Kidney epithelial cell (primary cell): ENCODE results near the gene CREB3L4. TPM values are rescaled to one million over a fixed set of nuclear protein-coding genes. Genes with fewer than 3 reads are reported as not detected.

Experiments used
- DNase-seq: peaks from one replicate; pipeline ENCODE4 v3.0.0-alpha.2; 2010; ENCODE audit warnings: low read depth
- H3K27me3 ChIP-seq: 2 replicates; pipeline ENCODE4 v1.6.0; 2011; ENCODE audit warnings: low read length; ENCODE audit not compliant: control insufficient read depth, insufficient read depth
- H3K36me3 ChIP-seq: 2 replicates; pipeline ENCODE4 v1.5.1; 2011; ENCODE audit warnings: low read length; ENCODE audit not compliant: control insufficient read depth, insufficient read depth
- H3K4me3 ChIP-seq: 2 replicates; pipeline ENCODE4 v1.5.1; 2011; ENCODE audit warnings: low read depth, mild to moderate bottlenecking, control low read depth, low read length
- total RNA-seq: library from RNA; depleted of rRNA; stranded (reverse); fragments of >200 nt; gene quantifications from 2 replicates; pipeline ENCODE4 v1.2.3, GENCODE V29; 2015
- TF ChIP-seq, protein P1 (sequence below): IDR thresholded peaks from 2 replicates; pipeline ENCODE4 v1.5.1; 2011; ENCODE audit warnings: mild to moderate bottlenecking, moderate library complexity, low read length, control low read depth, inconsistent platforms; ENCODE audit not compliant: insufficient read depth, poor library complexity, severe bottlenecking

CREB3L4 gene
- total RNA-seq, 1 donor from 2014 or later = 14.5 TPM

DNA sequence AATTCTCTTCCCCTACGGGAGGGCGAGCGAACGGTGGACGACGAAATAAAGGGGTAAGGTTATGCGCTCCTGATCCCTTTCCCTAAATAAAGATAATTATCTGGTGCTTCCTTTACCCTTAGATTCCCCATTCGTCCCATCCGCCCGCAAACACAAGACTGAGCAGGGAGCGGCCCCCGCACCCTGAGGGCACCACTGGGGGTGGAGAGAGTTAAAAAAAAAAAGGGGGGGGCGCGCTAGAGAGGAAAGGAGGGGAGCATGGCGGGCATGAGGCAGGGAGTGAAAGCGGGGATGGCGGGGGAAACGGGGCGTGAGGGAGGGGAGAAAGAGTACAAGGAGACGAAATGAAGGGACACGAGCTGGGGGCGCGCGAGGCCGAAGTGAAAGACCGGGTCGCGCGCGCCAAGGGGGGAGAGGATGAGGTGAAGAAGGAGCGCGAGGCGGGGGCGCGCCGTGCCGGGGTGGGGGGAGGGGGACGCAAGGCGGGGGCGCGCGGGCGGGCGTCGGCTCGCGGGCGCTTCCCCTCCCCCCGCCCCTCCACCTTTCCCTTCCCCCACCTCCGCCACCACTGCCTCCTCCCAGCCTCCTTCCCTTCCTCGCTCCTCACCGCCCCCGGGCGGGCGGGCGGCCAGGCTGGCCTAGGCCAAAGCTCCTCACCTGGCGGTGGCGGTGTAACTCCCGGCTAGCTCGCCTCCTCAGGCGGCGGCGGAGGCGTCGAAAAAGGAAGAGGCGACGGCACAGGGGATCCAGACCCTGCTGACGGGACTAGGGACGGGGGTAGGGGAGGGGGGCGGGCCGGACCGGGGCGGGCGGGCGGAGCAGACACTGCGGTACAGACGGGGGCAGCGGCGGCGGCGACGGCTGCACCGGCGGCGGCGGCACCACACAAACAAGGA, 45.4 kb upstream of the CREB3L4 start:
- TF ChIP-seq, protein P1, sequence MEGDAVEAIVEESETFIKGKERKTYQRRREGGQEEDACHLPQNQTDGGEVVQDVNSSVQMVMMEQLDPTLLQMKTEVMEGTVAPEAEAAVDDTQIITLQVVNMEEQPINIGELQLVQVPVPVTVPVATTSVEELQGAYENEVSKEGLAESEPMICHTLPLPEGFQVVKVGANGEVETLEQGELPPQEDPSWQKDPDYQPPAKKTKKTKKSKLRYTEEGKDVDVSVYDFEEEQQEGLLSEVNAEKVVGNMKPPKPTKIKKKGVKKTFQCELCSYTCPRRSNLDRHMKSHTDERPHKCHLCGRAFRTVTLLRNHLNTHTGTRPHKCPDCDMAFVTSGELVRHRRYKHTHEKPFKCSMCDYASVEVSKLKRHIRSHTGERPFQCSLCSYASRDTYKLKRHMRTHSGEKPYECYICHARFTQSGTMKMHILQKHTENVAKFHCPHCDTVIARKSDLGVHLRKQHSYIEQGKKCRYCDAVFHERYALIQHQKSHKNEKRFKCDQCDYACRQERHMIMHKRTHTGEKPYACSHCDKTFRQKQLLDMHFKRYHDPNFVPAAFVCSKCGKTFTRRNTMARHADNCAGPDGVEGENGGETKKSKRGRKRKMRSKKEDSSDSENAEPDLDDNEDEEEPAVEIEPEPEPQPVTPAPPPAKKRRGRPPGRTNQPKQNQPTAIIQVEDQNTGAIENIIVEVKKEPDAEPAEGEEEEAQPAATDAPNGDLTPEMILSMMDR = peak; percentile 31
- no peak for DNase-seq
- Histone ChIP-seq H3K4me3 (peak overlapping the region; percentile 84), H3K27me3 (no peaks in the 10 kb centered on the region), H3K36me3 (no peaks in the 10 kb centered on the region)

- H3K36me3 ChIP-seq = no peaks in the 10 kb centered on the region
- TF ChIP-seq, protein P1 = no peak
- DNase-seq = peak; percentile 97
- no peaks in the 10 kb centered on the region for H3K27me3 ChIP-seq
- peak within 1 kb of the TSS; percentile 84 for H3K4me3 ChIP-seq
These were observed 44.5 kb upstream of the CREB3L4 start, which contains the start of gene GATAD2B for GRCh38 chr1:153922972-153923925. Gene GATAD2B, minus strand, starts transcription at chr1:153922972. Its CDS starts 94,625 bp downstream, at chr1:153828347.

- H3K27me3 ChIP-seq = no peaks in the 10 kb centered on the region
- DNase-seq = no peak
- H3K4me3 ChIP-seq = no peak overlapping the region
- no peaks in the 10 kb centered on the region for H3K36me3 ChIP-seq
- TF ChIP-seq, protein P1 = no peak
These were observed 41.3 kb upstream of the CREB3L4 start for GRCh38 chr1:153926405-153926804.

GRCh38 chr1:153928245-153928644, 39.5 kb upstream of the CREB3L4 start:
- TF ChIP-seq, protein P1 = no peak
- DNase-seq = no peak
- Histone ChIP-seq H3K27me3 (no peaks in the 10 kb centered on the region), H3K4me3 (no peak overlapping the region), H3K36me3 (no peaks in the 10 kb centered on the region)

- H3K27me3 ChIP-seq = no peaks in the 10 kb centered on the region
- TF ChIP-seq, protein P1 = no peak
- no peak overlapping the region for H3K4me3 ChIP-seq
- H3K36me3 ChIP-seq = no peaks in the 10 kb centered on the region
- DNase-seq = no peak
These were observed 38.8 kb upstream of the CREB3L4 start for GRCh38 chr1:153928791-153929341.
